GM20000 (cell line): Measurements from ENCODE around the gene UBTF.

Source experiments
- DNase-seq: peaks from one replicate; pipeline ENCODE4 v3.0.0; 2012; ENCODE audit warnings: low spot score
- TF ChIP-seq, protein P1 (sequence below): IDR thresholded peaks from 2 replicates; pipeline ENCODE4 v1.5.1; 2012; ENCODE audit warnings: mild to moderate bottlenecking, control low read depth; ENCODE audit errors: extremely low read depth, missing control alignments

The UBTF gene

DNA sequence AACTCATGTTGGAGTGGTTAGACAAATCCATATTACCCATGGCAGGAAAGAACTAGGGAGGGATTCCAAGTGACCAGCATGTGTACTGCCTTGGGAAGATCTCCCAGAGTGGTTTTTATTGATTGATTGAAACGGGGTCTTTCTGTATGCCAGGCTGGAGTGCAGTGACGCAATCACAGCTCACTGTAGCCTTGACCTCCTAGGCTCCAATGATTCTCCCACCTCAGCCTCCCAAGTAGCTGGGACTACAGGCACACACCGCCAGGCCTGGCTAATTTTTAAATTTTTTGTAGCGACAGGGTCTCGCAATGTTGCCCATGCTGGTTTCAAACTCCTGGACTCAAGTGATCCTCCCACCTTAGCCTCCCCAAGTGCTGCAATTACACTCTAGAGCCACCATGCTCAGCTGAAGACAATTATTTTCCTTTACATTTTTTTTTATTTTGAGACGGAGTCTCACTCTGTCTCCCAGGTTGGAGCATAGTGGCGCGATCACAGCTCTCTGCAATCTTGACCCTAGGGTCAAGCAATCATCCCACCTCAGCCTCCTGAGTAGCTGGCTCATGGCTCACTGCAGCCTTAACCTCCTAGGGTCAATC lies 35.2 kb downstream of the UBTF start:
- TF ChIP-seq, protein P1, sequence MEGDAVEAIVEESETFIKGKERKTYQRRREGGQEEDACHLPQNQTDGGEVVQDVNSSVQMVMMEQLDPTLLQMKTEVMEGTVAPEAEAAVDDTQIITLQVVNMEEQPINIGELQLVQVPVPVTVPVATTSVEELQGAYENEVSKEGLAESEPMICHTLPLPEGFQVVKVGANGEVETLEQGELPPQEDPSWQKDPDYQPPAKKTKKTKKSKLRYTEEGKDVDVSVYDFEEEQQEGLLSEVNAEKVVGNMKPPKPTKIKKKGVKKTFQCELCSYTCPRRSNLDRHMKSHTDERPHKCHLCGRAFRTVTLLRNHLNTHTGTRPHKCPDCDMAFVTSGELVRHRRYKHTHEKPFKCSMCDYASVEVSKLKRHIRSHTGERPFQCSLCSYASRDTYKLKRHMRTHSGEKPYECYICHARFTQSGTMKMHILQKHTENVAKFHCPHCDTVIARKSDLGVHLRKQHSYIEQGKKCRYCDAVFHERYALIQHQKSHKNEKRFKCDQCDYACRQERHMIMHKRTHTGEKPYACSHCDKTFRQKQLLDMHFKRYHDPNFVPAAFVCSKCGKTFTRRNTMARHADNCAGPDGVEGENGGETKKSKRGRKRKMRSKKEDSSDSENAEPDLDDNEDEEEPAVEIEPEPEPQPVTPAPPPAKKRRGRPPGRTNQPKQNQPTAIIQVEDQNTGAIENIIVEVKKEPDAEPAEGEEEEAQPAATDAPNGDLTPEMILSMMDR: no peak
- no peak for DNase-seq

DNA sequence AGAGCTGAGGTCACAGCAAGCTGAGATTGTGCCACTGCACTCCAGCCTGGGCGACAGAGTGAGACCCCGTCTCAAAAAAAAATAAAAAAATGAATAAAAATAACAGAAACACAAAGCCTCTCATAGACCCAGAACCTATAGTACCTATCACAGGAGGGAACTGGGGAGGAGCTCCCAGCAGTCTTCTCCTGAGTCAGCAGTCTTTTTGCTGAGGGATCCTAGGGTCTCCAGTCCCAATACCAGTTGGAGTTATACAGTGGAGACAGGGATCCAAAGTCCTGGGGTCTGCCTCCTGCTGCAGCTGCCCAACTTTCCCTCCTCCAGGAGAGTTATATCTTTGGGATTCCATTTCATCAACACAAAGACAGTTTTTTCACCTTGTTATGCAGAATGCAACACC lies 36.5 kb downstream of the UBTF start:
- TF ChIP-seq, protein P1: no peak
- DNase-seq: no peak

DNA sequence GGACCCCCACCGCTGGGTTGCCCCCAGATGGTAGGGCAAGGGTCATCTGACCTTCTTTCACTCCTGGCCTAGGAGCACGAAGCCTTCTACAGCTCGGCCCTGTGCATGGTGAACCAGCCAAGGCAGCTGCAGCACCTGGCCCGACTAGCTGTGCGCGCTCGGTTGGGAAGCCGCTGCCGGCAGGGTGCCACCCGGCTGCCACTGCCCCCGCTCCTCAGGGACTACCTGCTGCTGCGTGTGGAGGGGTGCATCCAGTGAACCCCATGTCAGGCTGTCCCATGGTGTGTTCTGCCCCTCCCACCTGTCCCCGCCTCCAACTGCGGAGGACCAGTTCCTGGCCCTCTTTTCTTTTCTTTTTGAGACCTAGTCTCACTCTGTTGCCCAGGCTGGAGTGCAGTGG lies 41.3 kb downstream of the UBTF start:
- TF ChIP-seq, protein P1: no peak

DNA sequence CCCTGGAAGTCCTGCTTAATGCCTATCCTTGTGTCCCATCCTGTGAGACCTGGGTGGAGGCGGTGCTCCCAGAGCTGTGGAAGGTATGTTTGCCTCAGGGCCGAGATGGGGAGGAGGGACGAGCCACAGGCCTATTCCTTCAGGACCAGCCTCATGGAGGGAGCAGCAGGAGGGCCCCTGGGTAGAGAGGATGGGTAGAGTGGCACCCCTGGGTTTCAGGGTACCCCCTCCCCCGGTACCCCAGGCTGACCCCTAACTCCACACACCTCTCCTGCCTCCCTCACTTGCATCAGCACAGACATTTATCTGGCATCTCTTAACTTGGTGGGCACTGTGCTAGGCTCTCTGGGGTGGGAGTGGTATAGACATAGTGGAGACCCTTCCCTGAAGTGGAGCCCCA lies 41.8 kb downstream of the UBTF start:
- DNase-seq: peak; percentile 39

More for the DNA sequence above, 41.3 kb downstream of the UBTF start:
- DNase-seq: no peak

DNA sequence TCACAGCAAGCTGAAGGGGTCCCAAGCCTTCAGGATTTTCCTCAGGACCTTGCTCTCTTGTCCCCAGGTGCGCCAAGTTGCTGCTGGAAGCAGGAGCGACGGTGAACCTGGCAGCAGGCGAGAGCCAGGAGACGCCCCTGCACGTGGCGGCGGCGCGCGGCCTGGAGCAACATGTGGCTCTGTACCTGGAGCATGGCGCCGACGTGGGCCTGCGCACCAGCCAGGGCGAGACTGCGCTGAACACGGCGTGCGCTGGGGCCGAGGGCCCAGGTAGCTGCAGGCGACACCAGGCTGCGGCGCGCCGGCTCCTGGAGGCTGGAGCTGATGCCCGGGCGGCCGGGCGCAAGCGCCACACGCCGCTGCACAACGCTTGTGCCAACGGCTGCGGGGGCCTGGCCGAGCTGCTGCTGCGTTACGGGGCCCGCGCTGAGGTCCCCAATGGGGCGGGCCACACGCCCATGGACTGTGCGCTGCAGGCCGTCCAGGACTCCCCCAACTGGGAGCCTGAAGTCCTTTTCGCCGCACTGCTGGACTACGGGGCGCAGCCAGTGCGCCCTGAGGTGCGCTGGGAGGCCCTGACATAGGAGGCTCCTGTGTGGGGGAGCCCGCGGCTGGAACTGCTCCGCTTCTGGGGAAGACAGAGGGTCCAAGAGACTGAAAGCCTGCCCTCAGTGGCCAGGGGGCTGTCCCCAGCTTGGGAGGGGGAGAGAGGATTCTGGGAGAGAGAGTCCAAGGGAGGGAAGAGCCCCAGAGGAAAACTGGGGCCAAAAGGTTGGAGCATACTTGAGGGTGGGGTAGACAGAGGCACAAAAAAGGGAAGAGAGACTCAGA lies 42.6 kb downstream of the UBTF start:
- no peak for DNase-seq
- TF ChIP-seq, protein P1: no peak

More for the DNA sequence above, 41.8 kb downstream of the UBTF start:
- TF ChIP-seq, protein P1: no peak

DNA sequence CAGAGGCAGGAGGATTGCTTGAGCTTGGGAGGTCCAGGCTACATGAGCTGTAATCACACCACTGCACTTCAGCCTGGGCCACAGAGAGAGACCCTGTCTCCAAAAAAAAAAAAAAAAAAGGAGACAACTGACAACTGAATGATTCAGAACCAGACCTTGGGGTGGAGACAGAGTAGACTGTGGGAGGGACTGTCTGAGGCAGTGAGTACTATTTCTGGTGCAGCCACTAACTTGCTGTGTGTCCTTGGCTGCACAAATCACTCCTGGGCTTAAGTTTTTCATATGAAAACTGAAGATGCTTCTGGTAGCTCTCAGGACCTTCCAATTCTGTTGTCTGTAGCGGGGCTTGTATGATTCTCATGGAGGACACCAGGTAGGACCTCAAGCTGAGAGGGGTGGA lies 43.2 kb downstream of the UBTF start:
- no peak for DNase-seq
- TF ChIP-seq, protein P1: no peak

DNA sequence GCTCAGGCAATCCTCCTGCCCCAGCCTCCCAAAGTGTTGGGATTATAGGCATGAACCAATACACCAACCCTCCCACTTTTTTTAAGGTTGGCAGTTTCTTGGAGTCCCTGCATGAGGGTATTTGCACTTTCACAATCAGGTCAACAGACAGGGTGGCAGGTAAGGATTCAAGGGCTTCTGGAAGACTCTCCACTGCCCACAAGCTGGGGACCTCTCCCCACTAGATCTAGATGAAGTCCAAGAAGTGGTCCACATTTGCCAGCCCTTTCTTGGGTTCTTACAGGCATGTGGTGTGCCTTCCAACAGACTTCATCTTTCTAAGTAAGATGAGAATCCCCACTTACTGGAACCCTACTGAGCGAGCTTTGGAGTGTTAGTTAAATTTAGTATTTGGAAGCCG lies 45.0 kb downstream of the UBTF start:
- no peak for DNase-seq
- TF ChIP-seq, protein P1: no peak
